GM23338 (cell line): Measurements from ENCODE around the gene SERPINI1. TPM values are rescaled to one million over a fixed set of nuclear protein-coding genes. Genes with fewer than 3 reads are reported as not detected.

Experiments
- ATAC-seq: fragments of 200-7000 bp; cut with Tn5 transposase; 3 replicates; pipeline ENCODE4 v1.9.1; 2020
- DNase-seq: peaks from one replicate; pipeline ENCODE4 v3.0.0-alpha.2; 2015; ENCODE audit warnings: low spot score
- H2AFZ ChIP-seq: fragments of 200-600 bp; sonication (generic); 2 replicates; pipeline ENCODE4 v1.8.0; 2016; ENCODE audit warnings: antibody characterized with exemption, mild to moderate bottlenecking, moderate library complexity
- H3F3A ChIP-seq: fragments of 200-600 bp; sonication (generic); replicated peaks from 2 replicates; pipeline ENCODE4 v1.8.0; 2017; ENCODE audit warnings: antibody characterized with exemption, mixed run types, low read depth
- H3K27ac ChIP-seq: fragments of 200-600 bp; sonication (generic); 2 replicates; pipeline ENCODE4 v1.6.1; 2016; ENCODE audit warnings: low read depth
- H3K27me3 ChIP-seq: fragments of 200-600 bp; sonication (generic); 2 replicates; pipeline ENCODE4 v1.8.0; 2016; ENCODE audit warnings: mild to moderate bottlenecking, mixed run types, moderate library complexity; ENCODE audit not compliant: insufficient read depth
- H3K36me3 ChIP-seq: fragments of 200-600 bp; sonication (generic); 2 replicates; pipeline ENCODE4 v1.8.0; 2016; ENCODE audit warnings: mild to moderate bottlenecking; ENCODE audit not compliant: insufficient read depth
- H3K4me1 ChIP-seq: fragments of 200-600 bp; sonication (generic); 2 replicates; pipeline ENCODE4 v1.8.0; 2016; ENCODE audit warnings: mild to moderate bottlenecking, moderate library complexity; ENCODE audit not compliant: insufficient read depth
- H3K4me2 ChIP-seq: fragments of 200-600 bp; sonication (generic); 2 replicates; pipeline ENCODE4 v1.7.1; 2017; ENCODE audit warnings: mixed run types
- H3K4me3 ChIP-seq: fragments of 200-600 bp; sonication (generic); 2 replicates; pipeline ENCODE4 v1.6.1; 2016; ENCODE audit warnings: mixed run types
- H3K79me2 ChIP-seq: fragments of 200-600 bp; sonication (generic); replicated peaks from 2 replicates; pipeline ENCODE4 v1.8.0; 2017; ENCODE audit warnings: mild to moderate bottlenecking; ENCODE audit not compliant: insufficient read depth
- H3K9me2 ChIP-seq: fragments of 200-600 bp; sonication (generic); 2 replicates; pipeline ENCODE4 v1.8.0; 2017; ENCODE audit not compliant: insufficient read depth
- H4K20me1 ChIP-seq: fragments of 200-600 bp; sonication (generic); replicated peaks from 2 replicates; pipeline ENCODE4 v1.8.0; 2017; ENCODE audit warnings: mild to moderate bottlenecking; ENCODE audit not compliant: insufficient read depth
- H3K27ac Mint-ChIP-seq: 2 replicates; pipeline ENCODE4 v1.8.0; 2020; ENCODE audit warnings: inconsistent platforms, mild to moderate bottlenecking, moderate library complexity, mixed read lengths
- H3K27me3 Mint-ChIP-seq: 3 replicates; pipeline ENCODE4 v1.8.0; 2022; ENCODE audit warnings: low read depth, mild to moderate bottlenecking, moderate library complexity, mixed read lengths, inconsistent platforms; ENCODE audit not compliant: insufficient read depth, poor library complexity
- H3K36me3 Mint-ChIP-seq: 3 replicates; pipeline ENCODE4 v1.8.0; 2021; ENCODE audit warnings: low read depth, mild to moderate bottlenecking, inconsistent platforms, moderate library complexity, mixed read lengths
- H3K4me1 Mint-ChIP-seq: 3 replicates; pipeline ENCODE4 v1.8.0; 2020; ENCODE audit warnings: mild to moderate bottlenecking, inconsistent platforms, mixed read lengths
- H3K4me3 Mint-ChIP-seq: 3 replicates; pipeline ENCODE4 v1.8.0; 2021; ENCODE audit warnings: moderate library complexity, mild to moderate bottlenecking, inconsistent platforms, mixed read lengths
- H3K9me3 Mint-ChIP-seq: 3 replicates; pipeline ENCODE4 v1.8.0; 2020; ENCODE audit warnings: moderate library complexity, mild to moderate bottlenecking, inconsistent platforms, mixed read lengths
- CREB1 ChIP-seq: fragments of 250-450 bp; sonication (Bioruptor Pico); IDR thresholded peaks from 2 replicates; pipeline ENCODE4 v1.5.0; 2020; ENCODE audit warnings: low read depth, mild to moderate bottlenecking, moderate library complexity
- EZH2 ChIP-seq: fragments of 200-600 bp; sonication (generic); IDR thresholded peaks from one replicate; pipeline ENCODE4 v1.8.0; 2017; ENCODE audit warnings: antibody characterized with exemption, mild to moderate bottlenecking, low read depth; ENCODE audit not compliant: unreplicated experiment
- EZH2phosphoT487 ChIP-seq: fragments of 200-600 bp; sonication (generic); IDR thresholded peaks from one replicate; pipeline ENCODE4 v1.8.1; 2018; ENCODE audit warnings: antibody characterized with exemption; ENCODE audit not compliant: unreplicated experiment
- JUNB ChIP-seq: IDR thresholded peaks from one replicate; pipeline ENCODE4 v1.6.1; 2016; ENCODE audit warnings: antibody characterized with exemption; ENCODE audit not compliant: unreplicated experiment
- NANOG ChIP-seq: IDR thresholded peaks from 2 replicates; pipeline ENCODE4 v1.6.1; 2016; ENCODE audit warnings: antibody characterized with exemption, borderline replicate concordance
- POLR2AphosphoS5 ChIP-seq: IDR thresholded peaks from 2 replicates; pipeline ENCODE4 v1.6.1; 2016; ENCODE audit warnings: antibody characterized with exemption, low read depth
- STAT1 ChIP-seq: IDR thresholded peaks from one replicate; pipeline ENCODE4 v1.6.1; 2016; ENCODE audit warnings: antibody characterized with exemption; ENCODE audit not compliant: unreplicated experiment
- ZNF114 ChIP-seq: fragments of 250-450 bp; sonication (Bioruptor Pico); IDR thresholded peaks from 2 replicates; pipeline ENCODE4 v1.5.0; 2020; ENCODE audit warnings: mild to moderate bottlenecking, moderate library complexity
- ZNF331 ChIP-seq: fragments of 250-450 bp; sonication (Bioruptor Pico); IDR thresholded peaks from 2 replicates; pipeline ENCODE4 v1.5.0; 2020; ENCODE audit warnings: low read depth, mild to moderate bottlenecking, moderate library complexity
- polyA plus RNA-seq: library from polyadenylated mRNA; unstranded; fragments of >200 nt; fragmentation: Nextera tagmentation; extraction: Ambion mirVana; gene quantifications from 2 replicates; pipeline ENCODE4 v1.2.1, GENCODE V29; 2016
- total RNA-seq: library from RNA; depleted of rRNA; stranded (reverse); fragments of >200 nt; shearing (Covaris generic); gene quantifications from 2 replicates; pipeline ENCODE4 v1.2.3, GENCODE V29; 2014
- TF ChIP-seq, protein P1 (sequence below): IDR thresholded peaks from one replicate; pipeline ENCODE4 v1.6.1; 2018; ENCODE audit warnings: antibody characterized with exemption; ENCODE audit not compliant: unreplicated experiment
- TF ChIP-seq, protein P2 (sequence below): fragments of 250-450 bp; sonication (Bioruptor Pico); IDR thresholded peaks from 2 replicates; pipeline ENCODE4 v1.5.0; 2020; ENCODE audit warnings: mild to moderate bottlenecking, moderate library complexity
- TF ChIP-seq, protein P3 (sequence below), 2 experiments: fragments of 200-600 bp in 1 of 2; sonication (generic) in 1 of 2; conservative IDR thresholded peaks; 2 replicates each; pipeline versions ENCODE4 v1.5.1 to v1.6.1; 2016 to 2017; ENCODE audit warnings: antibody characterized with exemption in 2 of 2, low read depth in 2 of 2, mild to moderate bottlenecking in 2 of 2, moderate library complexity in 1 of 2
- TF ChIP-seq, protein P4 (sequence below): IDR thresholded peaks from 2 replicates; pipeline ENCODE4 v1.6.1; 2016; ENCODE audit warnings: antibody characterized with exemption

The SERPINI1 gene
- total and polyA plus RNA-seq, 2 experiments from 2014 or later = 9.2 to 26.6 TPM

DNA sequence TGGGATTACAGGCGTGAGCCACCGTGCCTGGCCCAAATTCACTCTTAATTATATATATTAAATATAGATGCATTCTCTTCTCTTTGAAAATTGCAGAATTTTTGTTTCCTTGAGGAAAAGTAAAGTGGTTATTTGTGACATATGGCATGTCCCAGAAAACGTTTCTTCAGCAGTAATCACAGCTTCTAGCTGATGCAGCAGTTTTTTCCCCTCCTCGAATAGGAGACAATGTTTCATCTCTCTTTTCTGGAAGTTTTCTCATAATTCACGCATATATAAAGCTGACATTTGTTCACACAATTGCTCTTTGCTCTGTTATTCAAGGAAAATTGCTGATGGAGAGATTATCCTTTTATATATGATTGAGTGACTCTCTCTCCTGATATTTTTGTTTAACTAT, 99.8 kb downstream of the SERPINI1 start:
- DNase-seq = no peak
- H3K27ac ChIP-seq = no peak overlapping the region
- no peaks in the 10 kb centered on the region for H3K36me3 Mint-ChIP-seq
- H3F3A ChIP-seq = no peaks in the 10 kb centered on the region
- H3K36me3 ChIP-seq = no peaks in the 10 kb centered on the region
- H3K27me3 Mint-ChIP-seq = peaks cover 1% of the 10 kb centered on the region
- no peaks in the 10 kb centered on the region for H3K9me3 Mint-ChIP-seq
- H3K79me2 ChIP-seq = no peaks in the 10 kb centered on the region
- H3K9me2 ChIP-seq = no peaks in the 10 kb centered on the region
- no peak overlapping the region for H3K4me3 ChIP-seq
- no peaks in the 10 kb centered on the region for H3K4me1 Mint-ChIP-seq
- no peaks in the 10 kb centered on the region for H3K27me3 ChIP-seq
- TF ChIP-seq ZNF331 (CRISPR knock-in tag) (no peak), EZH2 (no peak), EZH2phosphoT487 (no peak), STAT1 (no peak), POLR2AphosphoS5 (no peak), CREB1 (CRISPR knock-in tag) (no peak), NANOG (no peak), JUNB (no peak), ZNF114 (CRISPR knock-in tag) (no peak)
- TF ChIP-seq, protein P1, sequence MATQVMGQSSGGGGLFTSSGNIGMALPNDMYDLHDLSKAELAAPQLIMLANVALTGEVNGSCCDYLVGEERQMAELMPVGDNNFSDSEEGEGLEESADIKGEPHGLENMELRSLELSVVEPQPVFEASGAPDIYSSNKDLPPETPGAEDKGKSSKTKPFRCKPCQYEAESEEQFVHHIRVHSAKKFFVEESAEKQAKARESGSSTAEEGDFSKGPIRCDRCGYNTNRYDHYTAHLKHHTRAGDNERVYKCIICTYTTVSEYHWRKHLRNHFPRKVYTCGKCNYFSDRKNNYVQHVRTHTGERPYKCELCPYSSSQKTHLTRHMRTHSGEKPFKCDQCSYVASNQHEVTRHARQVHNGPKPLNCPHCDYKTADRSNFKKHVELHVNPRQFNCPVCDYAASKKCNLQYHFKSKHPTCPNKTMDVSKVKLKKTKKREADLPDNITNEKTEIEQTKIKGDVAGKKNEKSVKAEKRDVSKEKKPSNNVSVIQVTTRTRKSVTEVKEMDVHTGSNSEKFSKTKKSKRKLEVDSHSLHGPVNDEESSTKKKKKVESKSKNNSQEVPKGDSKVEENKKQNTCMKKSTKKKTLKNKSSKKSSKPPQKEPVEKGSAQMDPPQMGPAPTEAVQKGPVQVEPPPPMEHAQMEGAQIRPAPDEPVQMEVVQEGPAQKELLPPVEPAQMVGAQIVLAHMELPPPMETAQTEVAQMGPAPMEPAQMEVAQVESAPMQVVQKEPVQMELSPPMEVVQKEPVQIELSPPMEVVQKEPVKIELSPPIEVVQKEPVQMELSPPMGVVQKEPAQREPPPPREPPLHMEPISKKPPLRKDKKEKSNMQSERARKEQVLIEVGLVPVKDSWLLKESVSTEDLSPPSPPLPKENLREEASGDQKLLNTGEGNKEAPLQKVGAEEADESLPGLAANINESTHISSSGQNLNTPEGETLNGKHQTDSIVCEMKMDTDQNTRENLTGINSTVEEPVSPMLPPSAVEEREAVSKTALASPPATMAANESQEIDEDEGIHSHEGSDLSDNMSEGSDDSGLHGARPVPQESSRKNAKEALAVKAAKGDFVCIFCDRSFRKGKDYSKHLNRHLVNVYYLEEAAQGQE = no peak
- TF ChIP-seq, protein P2, sequence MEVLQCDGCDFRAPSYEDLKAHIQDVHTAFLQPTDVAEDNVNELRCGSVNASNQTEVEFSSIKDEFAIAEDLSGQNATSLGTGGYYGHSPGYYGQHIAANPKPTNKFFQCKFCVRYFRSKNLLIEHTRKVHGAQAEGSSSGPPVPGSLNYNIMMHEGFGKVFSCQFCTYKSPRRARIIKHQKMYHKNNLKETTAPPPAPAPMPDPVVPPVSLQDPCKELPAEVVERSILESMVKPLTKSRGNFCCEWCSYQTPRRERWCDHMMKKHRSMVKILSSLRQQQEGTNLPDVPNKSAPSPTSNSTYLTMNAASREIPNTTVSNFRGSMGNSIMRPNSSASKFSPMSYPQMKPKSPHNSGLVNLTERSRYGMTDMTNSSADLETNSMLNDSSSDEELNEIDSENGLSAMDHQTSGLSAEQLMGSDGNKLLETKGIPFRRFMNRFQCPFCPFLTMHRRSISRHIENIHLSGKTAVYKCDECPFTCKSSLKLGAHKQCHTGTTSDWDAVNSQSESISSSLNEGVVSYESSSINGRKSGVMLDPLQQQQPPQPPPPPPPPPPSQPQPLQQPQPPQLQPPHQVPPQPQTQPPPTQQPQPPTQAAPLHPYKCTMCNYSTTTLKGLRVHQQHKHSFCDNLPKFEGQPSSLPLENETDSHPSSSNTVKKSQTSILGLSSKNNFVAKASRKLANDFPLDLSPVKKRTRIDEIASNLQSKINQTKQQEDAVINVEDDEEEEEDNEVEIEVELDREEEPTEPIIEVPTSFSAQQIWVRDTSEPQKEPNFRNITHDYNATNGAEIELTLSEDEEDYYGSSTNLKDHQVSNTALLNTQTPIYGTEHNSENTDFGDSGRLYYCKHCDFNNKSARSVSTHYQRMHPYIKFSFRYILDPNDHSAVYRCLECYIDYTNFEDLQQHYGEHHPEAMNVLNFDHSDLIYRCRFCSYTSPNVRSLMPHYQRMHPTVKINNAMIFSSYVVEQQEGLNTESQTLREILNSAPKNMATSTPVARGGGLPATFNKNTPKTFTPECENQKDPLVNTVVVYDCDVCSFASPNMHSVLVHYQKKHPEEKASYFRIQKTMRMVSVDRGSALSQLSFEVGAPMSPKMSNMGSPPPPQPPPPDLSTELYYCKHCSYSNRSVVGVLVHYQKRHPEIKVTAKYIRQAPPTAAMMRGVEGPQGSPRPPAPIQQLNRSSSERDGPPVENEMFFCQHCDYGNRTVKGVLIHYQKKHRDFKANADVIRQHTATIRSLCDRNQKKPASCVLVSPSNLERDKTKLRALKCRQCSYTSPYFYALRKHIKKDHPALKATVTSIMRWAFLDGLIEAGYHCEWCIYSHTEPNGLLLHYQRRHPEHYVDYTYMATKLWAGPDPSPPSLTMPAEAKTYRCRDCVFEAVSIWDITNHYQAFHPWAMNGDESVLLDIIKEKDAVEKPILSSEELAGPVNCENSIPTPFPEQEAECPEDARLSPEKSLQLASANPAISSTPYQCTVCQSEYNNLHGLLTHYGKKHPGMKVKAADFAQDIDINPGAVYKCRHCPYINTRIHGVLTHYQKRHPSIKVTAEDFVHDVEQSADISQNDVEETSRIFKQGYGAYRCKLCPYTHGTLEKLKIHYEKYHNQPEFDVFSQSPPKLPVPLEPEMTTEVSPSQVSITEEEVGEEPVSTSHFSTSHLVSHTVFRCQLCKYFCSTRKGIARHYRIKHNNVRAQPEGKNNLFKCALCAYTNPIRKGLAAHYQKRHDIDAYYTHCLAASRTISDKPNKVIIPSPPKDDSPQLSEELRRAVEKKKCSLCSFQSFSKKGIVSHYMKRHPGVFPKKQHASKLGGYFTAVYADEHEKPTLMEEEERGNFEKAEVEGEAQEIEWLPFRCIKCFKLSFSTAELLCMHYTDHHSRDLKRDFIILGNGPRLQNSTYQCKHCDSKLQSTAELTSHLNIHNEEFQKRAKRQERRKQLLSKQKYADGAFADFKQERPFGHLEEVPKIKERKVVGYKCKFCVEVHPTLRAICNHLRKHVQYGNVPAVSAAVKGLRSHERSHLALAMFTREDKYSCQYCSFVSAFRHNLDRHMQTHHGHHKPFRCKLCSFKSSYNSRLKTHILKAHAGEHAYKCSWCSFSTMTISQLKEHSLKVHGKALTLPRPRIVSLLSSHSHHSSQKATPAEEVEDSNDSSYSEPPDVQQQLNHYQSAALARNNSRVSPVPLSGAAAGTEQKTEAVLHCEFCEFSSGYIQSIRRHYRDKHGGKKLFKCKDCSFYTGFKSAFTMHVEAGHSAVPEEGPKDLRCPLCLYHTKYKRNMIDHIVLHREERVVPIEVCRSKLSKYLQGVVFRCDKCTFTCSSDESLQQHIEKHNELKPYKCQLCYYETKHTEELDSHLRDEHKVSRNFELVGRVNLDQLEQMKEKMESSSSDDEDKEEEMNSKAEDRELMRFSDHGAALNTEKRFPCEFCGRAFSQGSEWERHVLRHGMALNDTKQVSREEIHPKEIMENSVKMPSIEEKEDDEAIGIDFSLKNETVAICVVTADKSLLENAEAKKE (CRISPR knock-in tag) = no peak
- TF ChIP-seq, protein P3, sequence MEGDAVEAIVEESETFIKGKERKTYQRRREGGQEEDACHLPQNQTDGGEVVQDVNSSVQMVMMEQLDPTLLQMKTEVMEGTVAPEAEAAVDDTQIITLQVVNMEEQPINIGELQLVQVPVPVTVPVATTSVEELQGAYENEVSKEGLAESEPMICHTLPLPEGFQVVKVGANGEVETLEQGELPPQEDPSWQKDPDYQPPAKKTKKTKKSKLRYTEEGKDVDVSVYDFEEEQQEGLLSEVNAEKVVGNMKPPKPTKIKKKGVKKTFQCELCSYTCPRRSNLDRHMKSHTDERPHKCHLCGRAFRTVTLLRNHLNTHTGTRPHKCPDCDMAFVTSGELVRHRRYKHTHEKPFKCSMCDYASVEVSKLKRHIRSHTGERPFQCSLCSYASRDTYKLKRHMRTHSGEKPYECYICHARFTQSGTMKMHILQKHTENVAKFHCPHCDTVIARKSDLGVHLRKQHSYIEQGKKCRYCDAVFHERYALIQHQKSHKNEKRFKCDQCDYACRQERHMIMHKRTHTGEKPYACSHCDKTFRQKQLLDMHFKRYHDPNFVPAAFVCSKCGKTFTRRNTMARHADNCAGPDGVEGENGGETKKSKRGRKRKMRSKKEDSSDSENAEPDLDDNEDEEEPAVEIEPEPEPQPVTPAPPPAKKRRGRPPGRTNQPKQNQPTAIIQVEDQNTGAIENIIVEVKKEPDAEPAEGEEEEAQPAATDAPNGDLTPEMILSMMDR (conservative IDR thresholded peaks at IDR 0.05; ENCODE audit: low read depth in 2 of 2) = no peak
- TF ChIP-seq, protein P4, sequence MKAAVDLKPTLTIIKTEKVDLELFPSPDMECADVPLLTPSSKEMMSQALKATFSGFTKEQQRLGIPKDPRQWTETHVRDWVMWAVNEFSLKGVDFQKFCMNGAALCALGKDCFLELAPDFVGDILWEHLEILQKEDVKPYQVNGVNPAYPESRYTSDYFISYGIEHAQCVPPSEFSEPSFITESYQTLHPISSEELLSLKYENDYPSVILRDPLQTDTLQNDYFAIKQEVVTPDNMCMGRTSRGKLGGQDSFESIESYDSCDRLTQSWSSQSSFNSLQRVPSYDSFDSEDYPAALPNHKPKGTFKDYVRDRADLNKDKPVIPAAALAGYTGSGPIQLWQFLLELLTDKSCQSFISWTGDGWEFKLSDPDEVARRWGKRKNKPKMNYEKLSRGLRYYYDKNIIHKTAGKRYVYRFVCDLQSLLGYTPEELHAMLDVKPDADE = no peak
- no peak overlapping the region for H3K4me3 Mint-ChIP-seq
- ATAC-seq = no peak
- no peak overlapping the region for H2AFZ ChIP-seq
- no peak overlapping the region for H3K4me2 ChIP-seq
- no peak overlapping the region for H3K27ac Mint-ChIP-seq
- no peaks in the 10 kb centered on the region for H3K4me1 ChIP-seq
- H4K20me1 ChIP-seq = no peaks in the 10 kb centered on the region
